Measurements from ENCODE around the gene TMEM9. TPM values are rescaled to one million over a fixed set of nuclear protein-coding genes. Genes with fewer than 3 reads are reported as not detected.

TMEM9 gene
- total RNA-seq, 1 experiment from 2014 or later, result 69.7 TPM

DNA sequence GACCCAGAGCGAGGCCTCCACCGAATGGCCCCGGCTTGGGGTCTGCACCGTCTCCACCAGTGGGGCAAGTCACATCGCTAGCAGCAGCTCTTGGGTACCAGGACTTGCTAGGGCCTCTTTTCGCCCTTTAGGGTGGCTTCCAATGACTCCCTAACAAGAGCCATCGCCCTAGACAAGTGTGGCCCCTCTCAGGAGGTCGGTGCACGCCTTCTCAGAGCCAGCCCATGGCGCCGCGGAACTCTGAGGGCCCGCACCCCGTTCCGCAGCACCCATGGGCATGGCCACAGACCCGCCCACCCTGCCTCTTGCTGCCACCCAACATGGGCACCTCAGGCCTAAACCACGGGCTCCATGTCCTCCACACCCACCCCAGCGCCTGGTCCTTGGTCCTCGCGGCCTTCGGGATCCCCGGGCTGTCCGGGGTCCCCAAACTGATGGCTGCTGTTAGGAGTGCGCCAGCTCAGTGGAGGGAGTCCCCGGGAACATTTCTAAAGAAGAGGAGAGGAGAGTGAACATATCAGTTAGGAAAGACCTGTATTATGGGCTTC lies 38.8 kb downstream of the TMEM9 start:
- H3K4me3 ChIP-seq (ENCODE audit: low read depth, low read length, poor library complexity, severe bottlenecking), result peak overlapping the region; percentile 64
- CTCF ChIA-PET, result interaction anchor here (2.7 kb wide), 1 partner anchor 143 kb away, joined by 42 read pairs; no protein-coding TSS in a partner anchor
- peaks cover 8% of the 10 kb centered on the region for H3K4me1 ChIP-seq (ENCODE audit: insufficient read depth, low read length, poor library complexity, severe bottlenecking)
- H3K36me3 ChIP-seq (ENCODE audit: insufficient read depth, low read length, poor library complexity, severe bottlenecking), result no peaks in the 10 kb centered on the region
- no peak for TF ChIP-seq EZH2 (IDR thresholded peaks at IDR 0.05; ENCODE audit: borderline replicate concordance, low read depth, low read length, poor library complexity, severe bottlenecking)
- no peak for TF ChIP-seq CTCF (conservative IDR thresholded peaks at IDR 0.05; ENCODE audit: low read depth, low read length)
- H3K27me3 ChIP-seq (replicated peaks; ENCODE audit: insufficient read depth, low read depth, low read length, poor library complexity), result no peaks in the 10 kb centered on the region
- BruUV-seq (replicated peaks), result no TSS peak
- no peaks in the 10 kb centered on the region for H3K9me3 ChIP-seq (ENCODE audit: low read depth, low read length, poor library complexity, severe bottlenecking)
- no peak overlapping the region for H3K27ac ChIP-seq (ENCODE audit: low read depth, low read length, poor library complexity, severe bottlenecking)
- DNase-seq (ENCODE audit: low spot score), result no peak
- POLR2A ChIA-PET (ENCODE audit: low non-redundant PET), result no interaction called here
- intact Hi-C loops (cut with micrococcal nuclease; ENCODE audit: unreplicated experiment), result loop anchor here (10.0 kb wide), 1 partner anchor 561 kb away; no protein-coding TSS in a partner anchor

- H3K36me3 ChIP-seq (ENCODE audit: insufficient read depth, low read length, poor library complexity, severe bottlenecking), result no peaks in the 10 kb centered on the region
- intact Hi-C loops (cut with micrococcal nuclease; ENCODE audit: unreplicated experiment), result loop anchor here (1.0 to 10.0 kb wide), 3 partner anchors 28 to 560 kb away; no protein-coding TSS in a partner anchor
- H3K4me1 ChIP-seq (ENCODE audit: insufficient read depth, low read length, poor library complexity, severe bottlenecking), result peaks cover 8% of the 10 kb centered on the region
- POLR2A ChIA-PET (ENCODE audit: low non-redundant PET), result interaction anchor here (0.6 kb wide), 1 partner anchor 966 kb away, joined by 7 read pairs; no protein-coding TSS in a partner anchor
- peak; percentile 97 for DNase-seq (ENCODE audit: low spot score)
- no peaks in the 10 kb centered on the region for H3K9me3 ChIP-seq (ENCODE audit: low read depth, low read length, poor library complexity, severe bottlenecking)
- H3K27me3 ChIP-seq (replicated peaks; ENCODE audit: insufficient read depth, low read depth, low read length, poor library complexity), result no peaks in the 10 kb centered on the region
- CTCF ChIA-PET, result interaction anchor here (0.6 to 2.7 kb wide), 6 partner anchors 28 to 556 kb away, joined by 4 to 42 read pairs (median 9); no protein-coding TSS in a partner anchor
- no TSS peak for BruUV-seq (replicated peaks)
- no peak for TF ChIP-seq EZH2 (IDR thresholded peaks at IDR 0.05; ENCODE audit: borderline replicate concordance, low read depth, low read length, poor library complexity, severe bottlenecking)
- peak; percentile 91 for TF ChIP-seq CTCF (conservative IDR thresholded peaks at IDR 0.05; ENCODE audit: low read depth, low read length)
- H3K27ac ChIP-seq (ENCODE audit: low read depth, low read length, poor library complexity, severe bottlenecking), result no peak overlapping the region
- peak overlapping the region; percentile 64 for H3K4me3 ChIP-seq (ENCODE audit: low read depth, low read length, poor library complexity, severe bottlenecking)
These were observed 39.8 kb downstream of the TMEM9 start for GRCh38 chr1:201114245-201115131.

DNA sequence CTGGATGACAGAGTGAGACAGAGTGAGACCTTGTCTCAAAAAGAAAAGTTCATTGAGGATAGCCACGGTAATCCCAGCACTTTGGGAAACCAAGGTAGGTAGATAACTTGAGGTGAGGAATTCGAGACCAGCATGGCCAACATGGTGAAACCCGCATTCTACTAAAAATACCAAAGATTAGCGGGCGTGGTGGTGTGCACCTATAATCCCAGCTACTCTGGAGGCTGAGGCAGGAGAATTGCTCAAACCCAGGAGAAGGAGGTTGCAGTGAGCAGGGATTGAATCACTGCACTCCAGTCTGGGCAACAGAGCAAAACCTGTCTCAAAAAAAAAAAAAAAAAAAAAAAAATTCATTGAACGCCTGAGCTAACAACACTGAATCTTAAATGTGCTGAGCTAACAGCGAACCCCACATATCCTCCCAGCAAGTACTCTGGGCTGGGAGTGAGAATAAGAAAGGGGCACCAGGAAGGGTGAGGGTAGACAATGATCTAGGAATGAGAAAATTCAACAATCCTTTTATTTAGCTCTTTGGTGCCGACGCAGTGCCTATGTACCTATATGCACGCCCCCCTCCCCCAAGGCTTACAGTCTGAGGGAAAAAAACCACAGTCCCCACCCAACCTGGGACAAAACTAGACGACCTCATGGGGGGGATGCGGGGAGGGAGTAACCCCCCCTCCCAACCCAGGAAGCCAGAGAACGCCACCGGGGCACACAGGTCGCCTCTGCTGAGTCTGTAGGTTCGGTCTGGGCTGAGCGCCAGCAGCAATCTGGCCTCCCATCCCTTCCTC lies 40.6 kb downstream of the TMEM9 start:
- H3K27me3 ChIP-seq (replicated peaks; ENCODE audit: insufficient read depth, low read depth, low read length, poor library complexity), result no peaks in the 10 kb centered on the region
- peak overlapping the region; percentile 64 for H3K4me3 ChIP-seq (ENCODE audit: low read depth, low read length, poor library complexity, severe bottlenecking)
- H3K27ac ChIP-seq (ENCODE audit: low read depth, low read length, poor library complexity, severe bottlenecking), result no peak overlapping the region
- ChIA-PET CTCF (interaction anchor here (0.5 to 2.7 kb wide), 7 partner anchors 28 to 555 kb away, joined by 3 to 42 read pairs (median 9); no protein-coding TSS in a partner anchor), POLR2A (ENCODE audit: low non-redundant PET) (interaction anchor here (0.6 kb wide), 1 partner anchor 967 kb away, joined by 7 read pairs; no protein-coding TSS in a partner anchor)
- no peak for DNase-seq (ENCODE audit: low spot score)
- TF ChIP-seq CTCF (conservative IDR thresholded peaks at IDR 0.05; ENCODE audit: low read depth, low read length), result no peak
- TF ChIP-seq EZH2 (IDR thresholded peaks at IDR 0.05; ENCODE audit: borderline replicate concordance, low read depth, low read length, poor library complexity, severe bottlenecking), result no peak
- no TSS peak for BruUV-seq (replicated peaks)
- H3K9me3 ChIP-seq (ENCODE audit: low read depth, low read length, poor library complexity, severe bottlenecking), result no peaks in the 10 kb centered on the region
- no peaks in the 10 kb centered on the region for H3K36me3 ChIP-seq (ENCODE audit: insufficient read depth, low read length, poor library complexity, severe bottlenecking)
- intact Hi-C loops (cut with micrococcal nuclease; ENCODE audit: unreplicated experiment), result loop anchor here (1.0 to 10.0 kb wide), 3 partner anchors 27 to 559 kb away; no protein-coding TSS in a partner anchor
- H3K4me1 ChIP-seq (ENCODE audit: insufficient read depth, low read length, poor library complexity, severe bottlenecking), result peaks cover 8% of the 10 kb centered on the region

All from A673 (cell line).